HCT116 (cell line): ENCODE measurements around the gene FRS2. TPM values are rescaled to one million over a fixed set of nuclear protein-coding genes. Genes with fewer than 3 reads are reported as not detected.

Source experiments
- ATAC-seq: fragments of 200-7000 bp; cut with Tn5 transposase; 2 replicates; pipeline ENCODE4 v1.9.1; 2020; ENCODE audit warnings: mild to moderate bottlenecking, moderate library complexity
- BruUV-seq: library from RNA; stranded (reverse); fragments of 400-500 nt; replicated peaks from 2 replicates; lab custom pipeline; 2021; lab: Mats Ljungman, UMichigan
- CTCF ChIA-PET: fragments of 300-600 bp; sonication (Branson Sonifier 250); formaldehyde crosslinking; loops from one replicate; lab custom pipeline; 2021; ENCODE audit warnings: antibody characterized with exemption; lab: Charles Lee
- POLR2A ChIA-PET: fragments of 300-600, 350-600 bp; sonication (Branson Sonifier 250); formaldehyde crosslinking; loops from one replicate; lab custom pipeline; 2021; ENCODE audit warnings: antibody characterized with exemption; lab: Charles Lee
- RAD21 ChIA-PET, 2 experiments: fragments of 300-600 bp; sonication (Branson Sonifier 250); formaldehyde crosslinking; loops; one replicate each; lab custom pipeline; 2023; ENCODE audit warnings: low total read pairs in 2 of 2; ENCODE audit not compliant: uncharacterized antibody in 2 of 2, unreplicated experiment in 2 of 2, low non-redundant PET in 1 of 2; lab: Charles Lee
- DNase-seq: peaks from one replicate; pipeline ENCODE4 v3.0.0-alpha.2; 2010; ENCODE audit warnings: low read depth, low spot score
- H2AFZ ChIP-seq: fragments of 200-600 bp; shearing (Covaris generic), sonication (generic); 2 replicates; pipeline ENCODE4 v1.6.1; 2017; ENCODE audit warnings: low read depth, mixed run types, mixed read lengths, antibody characterized with exemption, low read length; ENCODE audit not compliant: poor library complexity, severe bottlenecking
- H3K27ac ChIP-seq: 2 replicates; pipeline ENCODE4 v1.5.1; 2012; ENCODE audit warnings: low read depth, low read length
- H3K27me3 ChIP-seq: fragments of 200-600 bp; sonication (generic); 2 replicates; pipeline ENCODE4 v1.6.1; 2016; ENCODE audit warnings: mixed run types, low read length, mixed read lengths; ENCODE audit not compliant: insufficient read depth
- H3K36me3 ChIP-seq, 2 experiments: fragments of 200-500 bp in 1 of 2; fragments of 200-600 bp in 1 of 2; sonication (Bioruptor generic) in 1 of 2; sonication (generic) in 1 of 2; 2 replicates each; pipeline versions ENCODE4 v1.5.1 to v1.6.1; 2014 to 2016; ENCODE audit warnings: low read length in 2 of 2, inconsistent platforms in 1 of 2, mixed read lengths in 1 of 2, mixed run types in 1 of 2; ENCODE audit not compliant: insufficient read depth in 2 of 2, control insufficient read depth in 1 of 2
- H3K4me1 ChIP-seq, 2 experiments: fragments of 200-600 bp in 1 of 2; sonication (generic) in 1 of 2; 2 replicates each; pipeline versions ENCODE4 v1.5.1 to v1.6.1; 2012 to 2017; ENCODE audit warnings: low read length in 2 of 2, inconsistent platforms in 1 of 2, mild to moderate bottlenecking in 1 of 2, mixed read lengths in 1 of 2, mixed run types in 1 of 2, moderate library complexity in 1 of 2; ENCODE audit not compliant: insufficient read depth in 2 of 2, control insufficient read depth in 1 of 2
- H3K4me2 ChIP-seq: fragments of 200-600 bp; sonication (generic); 2 replicates; pipeline ENCODE4 v1.6.1; 2017; ENCODE audit warnings: mixed run types, low read length, mixed read lengths
- H3K4me3 ChIP-seq, 2 experiments: fragments of 200-600 bp in 1 of 2; sonication (generic) in 1 of 2; replicated peaks in 1 of 2; 2 replicates each; pipeline ENCODE4 v1.5.1; 2011 to 2016; ENCODE audit warnings: low read length in 2 of 2, control low read depth in 1 of 2, low read depth in 1 of 2, mild to moderate bottlenecking in 1 of 2, mixed read lengths in 1 of 2, mixed run types in 1 of 2
- H3K79me2 ChIP-seq: fragments of 200-600 bp; sonication (generic); 2 replicates; pipeline ENCODE4 v1.6.1; 2017; ENCODE audit warnings: mild to moderate bottlenecking, mixed run types, low read length, moderate library complexity, mixed read lengths; ENCODE audit not compliant: insufficient read depth
- H3K9ac ChIP-seq: fragments of 200-600 bp; sonication (generic); 2 replicates; pipeline ENCODE4 v1.6.1; 2016; ENCODE audit warnings: low read length, mixed read lengths
- H3K9me2 ChIP-seq: fragments of 200-600 bp; sonication (generic), shearing (Covaris generic); 2 replicates; pipeline ENCODE4 v1.6.1; 2017; ENCODE audit warnings: mixed run types, mild to moderate bottlenecking, moderate library complexity; ENCODE audit not compliant: insufficient read depth
- H3K9me3 ChIP-seq, 2 experiments: fragments of 200-500 bp in 1 of 2; fragments of 200-600 bp in 1 of 2; sonication (Bioruptor generic) in 1 of 2; sonication (generic) in 1 of 2; 2 replicates each; pipeline ENCODE4 v1.6.1; 2014 to 2017; ENCODE audit warnings: low read length in 2 of 2, mixed read lengths in 2 of 2, inconsistent platforms in 1 of 2, low read depth in 1 of 2, mild to moderate bottlenecking in 1 of 2, mixed run types in 1 of 2, moderate library complexity in 1 of 2; ENCODE audit not compliant: control insufficient read depth in 1 of 2, insufficient read depth in 1 of 2
- H4K20me1 ChIP-seq: fragments of 200-600 bp; sonication (generic), shearing (Covaris generic); 2 replicates; pipeline ENCODE4 v1.6.1; 2017; ENCODE audit warnings: mixed run types, mild to moderate bottlenecking, moderate library complexity; ENCODE audit not compliant: insufficient read depth
- EGR1 ChIP-seq: IDR thresholded peaks from 2 replicates; pipeline ENCODE4 v1.6.1; 2012; ENCODE audit warnings: low read depth
- ELF1 ChIP-seq: IDR thresholded peaks from 2 replicates; pipeline ENCODE4 v1.6.1; 2012; ENCODE audit warnings: low read depth, borderline replicate concordance
- FOSL1 ChIP-seq: IDR thresholded peaks from 2 replicates; pipeline ENCODE4 v1.6.1; 2012; ENCODE audit warnings: low read depth
- MAX ChIP-seq: IDR thresholded peaks from 2 replicates; pipeline ENCODE4 v1.6.1; 2012
- REST ChIP-seq: IDR thresholded peaks from 2 replicates; pipeline ENCODE4 v1.6.1; 2012; ENCODE audit warnings: low read depth
- SIN3A ChIP-seq: IDR thresholded peaks from 2 replicates; pipeline ENCODE4 v1.6.1; 2012; ENCODE audit warnings: low read depth
- SP1 ChIP-seq: IDR thresholded peaks from 2 replicates; pipeline ENCODE4 v1.6.1; 2012; ENCODE audit warnings: low read depth
- TCF7L2 ChIP-seq: IDR thresholded peaks from 2 replicates; pipeline ENCODE4 v1.7.0; 2011; ENCODE audit warnings: borderline replicate concordance, inconsistent platforms; ENCODE audit not compliant: insufficient read depth, insufficient read length; ENCODE audit errors: extremely low read depth
- ZBTB33 ChIP-seq: IDR thresholded peaks from 2 replicates; pipeline ENCODE4 v1.6.1; 2011; ENCODE audit warnings: mild to moderate bottlenecking, low read length, moderate library complexity; ENCODE audit not compliant: insufficient replicate concordance; ENCODE audit errors: extremely low read depth
- ZNF274 ChIP-seq: fragments of 200-500 bp; sonication (Bioruptor generic); IDR thresholded peaks from 2 replicates; pipeline ENCODE4 v1.6.1; 2014; ENCODE audit warnings: mild to moderate bottlenecking, low read depth, low read length, inconsistent platforms
- intact Hi-C: fragments of 100-400 bp; cut with micrococcal nuclease; formaldehyde crosslinking; loops from 2 replicates; pipeline ENCODE4 v1.10.0; 2022
- total RNA-seq: library from RNA; stranded (reverse); gene quantifications from one replicate; pipeline ENCODE4 v1.2.1, GENCODE V29; 2021; ENCODE audit not compliant: unreplicated experiment

FRS2 gene
- total RNA-seq, 1 experiment from 2014 or later: 14.7 TPM

- ATAC-seq (no peak), DNase-seq (no peak)
- intact Hi-C loops: no loop called here
- Histone ChIP-seq H2AFZ (no peak overlapping the region), H3K4me1 (no peaks in the 10 kb centered on the region), H3K9me3 (no peaks in the 10 kb centered on the region), H3K27ac (no peak overlapping the region), H3K36me3 (no peaks in the 10 kb centered on the region), H4K20me1 (0 out of 2 replicates have a peak, but pooled peaks cover 7% of the 10 kb centered on the region), H3K9me2 (no peaks in the 10 kb centered on the region), H3K79me2 (peaks cover 97% of the 10 kb centered on the region), H3K4me2 (no peak overlapping the region), H3K4me3 (no peak overlapping the region), H3K9ac (no peak overlapping the region), H3K27me3 (no peaks in the 10 kb centered on the region)
- no TSS peak for BruUV-seq
- ChIA-PET RAD21 (interaction anchor here in 1 of 2 experiments (0.6 kb wide), 1 partner anchor 36 kb away, joined by 3 read pairs; no protein-coding TSS in a partner anchor), POLR2A (no interaction called here), CTCF (no interaction called here)
- no peak for TF ChIP-seq ELF1
- TF ChIP-seq ZBTB33: no peak
- no peak for TF ChIP-seq MAX
- no peak for TF ChIP-seq REST
- no peak for TF ChIP-seq FOSL1
- no peak for TF ChIP-seq ZNF274
- no peak for TF ChIP-seq SP1
- TF ChIP-seq TCF7L2: no peak
- TF ChIP-seq SIN3A: no peak
- TF ChIP-seq EGR1: no peak
Measured at GRCh38 chr12:69514111-69514510, 43.9 kb downstream of the FRS2 start.
